Measurements from ENCODE around the gene SMARCD1.
"Not testable (repeated sequence)": the region's sequence is repeated elsewhere in the genome, so short reads cannot be mapped to it uniquely, and the experiment has no call there.

The SMARCD1 gene

GRCh38 chr12:50078281-50078680, 6.9 kb upstream of the SMARCD1 start:
- no peak for DNase-seq

GRCh38 chr12:50079771-50080170, 5.4 kb upstream of the SMARCD1 start:
- no peak for DNase-seq

- DNase-seq = no peak
These were observed 3.9 kb upstream of the SMARCD1 start for GRCh38 chr12:50081096-50081808.

GRCh38 chr12:50082644-50083043, 2.5 kb upstream of the SMARCD1 start:
- no peak for DNase-seq

GRCh38 chr12:50083301-50083700, 1.8 kb upstream of the SMARCD1 start:
- DNase-seq = no peak

- DNase-seq = not testable (repeated sequence)
These were observed 750 bp upstream of the SMARCD1 start for GRCh38 chr12:50084409-50084774.

- no peak for DNase-seq
These were observed 502 bp downstream of the SMARCD1 start for GRCh38 chr12:50085615-50086072.

- no peak for DNase-seq
These were observed 1.0 kb downstream of the SMARCD1 start for GRCh38 chr12:50086148-50086547.

- DNase-seq = no peak
These were observed 2.0 kb downstream of the SMARCD1 start for GRCh38 chr12:50087151-50087550.

- DNase-seq = no peak
These were observed 2.9 kb downstream of the SMARCD1 start for GRCh38 chr12:50087995-50088394.

- no peak for DNase-seq
These were observed 3.6 kb downstream of the SMARCD1 start for GRCh38 chr12:50088577-50089335.

- DNase-seq = no peak
These were observed 4.6 kb downstream of the SMARCD1 start for GRCh38 chr12:50089730-50090129.

GRCh38 chr12:50090391-50090790, 5.2 kb downstream of the SMARCD1 start:
- DNase-seq = no peak

- DNase-seq = no peak
These were observed 12.8 kb downstream of the SMARCD1 start for GRCh38 chr12:50097952-50098351.

GRCh38 chr12:50099302-50100008, 14.3 kb downstream of the SMARCD1 start:
- DNase-seq = no peak

GRCh38 chr12:50100561-50100960, 15.4 kb downstream of the SMARCD1 start:
- no peak for DNase-seq

GRCh38 chr12:50101663-50102062, 16.5 kb downstream of the SMARCD1 start:
- no peak for DNase-seq

- DNase-seq = no peak
These were observed 17.0 kb downstream of the SMARCD1 start for GRCh38 chr12:50102131-50102531.

- DNase-seq = no peak
These were observed 17.6 kb downstream of the SMARCD1 start for GRCh38 chr12:50102646-50103309.

GRCh38 chr12:50103351-50103750, 18.2 kb downstream of the SMARCD1 start:
- no peak for DNase-seq

- DNase-seq = no peak
These were observed 18.7 kb downstream of the SMARCD1 start, which contains the start of gene GPD1 for GRCh38 chr12:50103767-50104321. Gene GPD1 (plus strand): TSS chr12:50104008. CDS start chr12:50104051, 43 bp downstream.
